HAP-1 (cell line): Measurements from ENCODE around the gene WNT9B.

Source experiments
- DNase-seq, 2 experiments: peaks; one replicate each; pipeline ENCODE4 v3.0.0-alpha.2; 2016 to 2020; ENCODE audit warnings: low spot score in 2 of 2
- H3K27me3 ChIP-seq: fragments of 250-450 bp; sonication (Bioruptor Pico); 2 replicates; pipeline ENCODE4 v1.5.1; 2020; ENCODE audit warnings: low read depth, mild to moderate bottlenecking, moderate library complexity
- H3K36me3 ChIP-seq: fragments of 250-450 bp; sonication (Bioruptor Pico); replicated peaks from 2 replicates; pipeline ENCODE4 v1.5.1; 2020; ENCODE audit warnings: mild to moderate bottlenecking
- H3K4me1 ChIP-seq: fragments of 250-450 bp; sonication (Bioruptor Pico); 2 replicates; pipeline ENCODE4 v1.5.1; 2020; ENCODE audit warnings: mild to moderate bottlenecking
- H3K4me3 ChIP-seq: fragments of 250-450 bp; sonication (Bioruptor Pico); 2 replicates; pipeline ENCODE4 v1.5.1; 2020; ENCODE audit warnings: mild to moderate bottlenecking, moderate library complexity
- H3K9me3 ChIP-seq: fragments of 250-450 bp; sonication (Bioruptor Pico); 2 replicates; pipeline ENCODE4 v1.5.1; 2020; ENCODE audit warnings: mild to moderate bottlenecking, moderate library complexity
- in situ Hi-C: fragments of 300-500 bp; cut with MboI; formaldehyde crosslinking; loops from 3 replicates; pipeline ENCODE4 v1.14.3; 2020; ENCODE audit warnings: low sequenced_read_pairs, inconsistent platforms, mixed read lengths

WNT9B gene

DNA sequence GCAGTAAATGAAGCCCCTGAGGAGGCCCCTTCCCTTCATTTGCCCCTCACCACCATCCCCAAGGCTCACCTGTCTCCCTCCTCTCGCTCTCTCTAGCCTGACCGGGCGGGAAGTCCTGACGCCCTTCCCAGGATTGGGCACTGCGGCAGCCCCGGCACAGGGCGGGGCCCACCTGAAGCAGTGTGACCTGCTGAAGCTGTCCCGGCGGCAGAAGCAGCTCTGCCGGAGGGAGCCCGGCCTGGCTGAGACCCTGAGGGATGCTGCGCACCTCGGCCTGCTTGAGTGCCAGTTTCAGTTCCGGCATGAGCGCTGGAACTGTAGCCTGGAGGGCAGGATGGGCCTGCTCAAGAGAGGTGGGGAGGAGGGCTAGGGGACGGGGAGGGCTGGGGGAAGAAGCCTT, 21.0 kb downstream of the WNT9B start:
- H3K4me1 ChIP-seq = no peaks in the 10 kb centered on the region
- no peak for DNase-seq
- H3K27me3 ChIP-seq = no peaks in the 10 kb centered on the region
- no peaks in the 10 kb centered on the region for H3K9me3 ChIP-seq
- no peak overlapping the region for H3K4me3 ChIP-seq
- H3K36me3 ChIP-seq = no peaks in the 10 kb centered on the region
- in situ Hi-C loops = no loop called here

DNA sequence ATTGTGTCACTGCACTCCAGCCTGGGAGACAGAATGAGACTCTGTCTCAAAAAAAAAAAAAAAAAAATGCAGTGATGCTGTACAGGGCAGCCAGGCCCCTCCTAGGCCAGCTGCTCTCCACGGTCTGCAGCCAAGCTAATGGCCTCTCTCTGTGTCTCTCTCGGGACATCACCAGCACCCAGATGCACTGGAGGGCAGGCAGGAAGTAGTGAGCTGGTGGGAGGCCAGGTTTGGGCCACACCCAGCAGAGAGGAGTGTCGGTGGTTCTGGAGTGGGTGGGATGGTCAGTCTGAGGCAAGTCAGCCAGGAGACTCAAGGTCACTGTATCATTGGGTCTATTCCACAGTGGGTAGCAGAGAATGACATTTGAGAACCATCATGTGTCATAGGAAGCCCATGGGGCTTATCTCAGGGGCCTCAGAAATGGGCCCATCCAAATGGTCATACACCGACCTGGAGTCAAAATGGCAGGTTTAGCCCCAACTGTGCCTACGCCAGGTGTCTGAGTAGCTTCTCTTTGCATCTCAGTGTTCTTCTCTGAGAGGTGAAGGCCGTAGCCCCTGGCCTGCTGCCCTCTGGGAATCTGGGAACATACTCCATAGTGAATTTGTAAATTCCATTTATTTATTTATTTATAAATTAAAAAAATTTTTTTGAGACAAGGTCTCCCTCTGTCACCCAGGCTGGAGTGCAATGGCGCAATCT, 22.7 kb downstream of the WNT9B start:
- Histone ChIP-seq H3K9me3 (no peaks in the 10 kb centered on the region), H3K4me1 (no peaks in the 10 kb centered on the region), H3K4me3 (no peak overlapping the region), H3K27me3 (no peaks in the 10 kb centered on the region), H3K36me3 (no peaks in the 10 kb centered on the region)
- in situ Hi-C loops = no loop called here
- no peak for DNase-seq

DNA sequence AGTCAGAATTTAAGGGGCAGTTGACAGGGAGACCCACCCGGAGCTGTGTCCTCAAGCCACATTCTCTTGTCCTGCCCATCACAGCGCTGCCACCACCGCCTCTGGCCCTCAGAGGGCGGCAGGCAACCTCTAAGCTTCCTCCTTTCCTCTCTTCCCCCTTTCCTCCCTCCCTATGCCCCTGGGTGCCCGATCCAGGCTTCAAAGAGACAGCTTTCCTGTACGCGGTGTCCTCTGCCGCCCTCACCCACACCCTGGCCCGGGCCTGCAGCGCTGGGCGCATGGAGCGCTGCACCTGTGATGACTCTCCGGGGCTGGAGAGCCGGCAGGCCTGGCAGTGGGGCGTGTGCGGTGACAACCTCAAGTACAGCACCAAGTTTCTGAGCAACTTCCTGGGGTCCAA, 23.5 kb downstream of the WNT9B start:
- Histone ChIP-seq H3K4me3 (no peak overlapping the region), H3K36me3 (no peaks in the 10 kb centered on the region), H3K27me3 (no peaks in the 10 kb centered on the region), H3K9me3 (no peaks in the 10 kb centered on the region), H3K4me1 (no peaks in the 10 kb centered on the region)
- in situ Hi-C loops = no loop called here
- DNase-seq = no peak

DNA sequence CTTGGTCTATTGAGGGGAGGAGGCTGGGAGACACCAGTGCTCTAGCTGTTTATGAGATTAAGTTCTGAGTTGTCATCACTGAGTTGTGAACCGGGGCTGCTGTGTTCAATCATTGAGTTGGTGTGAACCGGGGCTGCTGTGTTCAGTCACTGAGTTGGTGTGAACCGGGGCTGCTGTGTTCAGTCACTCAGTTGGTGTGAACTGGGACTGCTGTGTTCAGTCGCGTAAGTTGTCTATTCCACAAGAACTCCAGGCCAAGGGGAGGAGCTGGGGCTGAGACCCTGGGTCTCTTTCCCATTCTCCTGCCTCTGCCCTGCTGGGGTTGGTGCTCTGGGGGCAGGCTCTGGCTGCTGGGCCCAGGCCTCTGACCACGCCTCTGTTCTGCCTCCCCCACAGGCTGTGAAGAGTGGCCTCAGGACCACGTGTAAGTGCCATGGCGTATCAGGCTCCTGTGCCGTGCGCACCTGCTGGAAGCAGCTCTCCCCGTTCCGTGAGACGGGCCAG, 24.5 kb downstream of the WNT9B start:
- DNase-seq = no peak
- H3K4me3 ChIP-seq = no peak overlapping the region
- in situ Hi-C loops = no loop called here
- H3K27me3 ChIP-seq = no peaks in the 10 kb centered on the region
- no peaks in the 10 kb centered on the region for H3K36me3 ChIP-seq
- no peaks in the 10 kb centered on the region for H3K9me3 ChIP-seq
- no peaks in the 10 kb centered on the region for H3K4me1 ChIP-seq

DNA sequence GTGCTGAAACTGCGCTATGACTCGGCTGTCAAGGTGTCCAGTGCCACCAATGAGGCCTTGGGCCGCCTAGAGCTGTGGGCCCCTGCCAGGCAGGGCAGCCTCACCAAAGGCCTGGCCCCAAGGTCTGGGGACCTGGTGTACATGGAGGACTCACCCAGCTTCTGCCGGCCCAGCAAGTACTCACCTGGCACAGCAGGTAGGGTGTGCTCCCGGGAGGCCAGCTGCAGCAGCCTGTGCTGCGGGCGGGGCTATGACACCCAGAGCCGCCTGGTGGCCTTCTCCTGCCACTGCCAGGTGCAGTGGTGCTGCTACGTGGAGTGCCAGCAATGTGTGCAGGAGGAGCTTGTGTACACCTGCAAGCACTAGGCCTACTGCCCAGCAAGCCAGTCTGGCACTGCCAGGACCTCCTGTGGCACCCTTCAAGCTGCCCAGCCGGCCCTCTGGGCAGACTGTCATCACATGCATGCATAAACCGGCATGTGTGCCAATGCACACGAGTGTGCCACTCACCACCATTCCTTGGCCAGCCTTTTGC, 25.0 kb downstream of the WNT9B start:
- no peaks in the 10 kb centered on the region for H3K4me1 ChIP-seq
- H3K4me3 ChIP-seq = no peak overlapping the region
- H3K9me3 ChIP-seq = no peaks in the 10 kb centered on the region
- no peaks in the 10 kb centered on the region for H3K36me3 ChIP-seq
- peak in 1 of 2 experiments; percentile 45 for DNase-seq
- in situ Hi-C loops = no loop called here
- no peaks in the 10 kb centered on the region for H3K27me3 ChIP-seq

DNA sequence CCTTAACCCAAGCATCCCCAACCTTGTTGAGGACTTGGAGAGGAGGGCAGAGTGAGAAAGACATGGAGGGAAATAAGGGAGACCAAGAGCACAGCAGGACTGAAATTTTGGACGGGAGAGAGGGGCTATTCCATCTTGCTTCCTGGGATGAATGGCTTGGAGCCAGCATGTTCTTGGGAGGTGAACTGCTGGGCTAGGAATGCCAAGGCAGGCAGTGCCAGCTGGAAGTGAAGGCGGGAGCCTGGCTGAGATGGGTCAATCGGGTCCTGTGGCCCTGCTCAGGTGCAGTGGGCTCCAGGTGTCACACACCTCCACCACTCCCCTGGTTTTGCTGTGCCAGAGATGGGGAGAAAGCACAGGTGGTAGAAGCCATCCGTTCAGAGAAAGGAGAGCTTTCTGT, 25.5 kb downstream of the WNT9B start:
- no peak overlapping the region for H3K4me3 ChIP-seq
- in situ Hi-C loops = no loop called here
- no peaks in the 10 kb centered on the region for H3K4me1 ChIP-seq
- H3K36me3 ChIP-seq = no peaks in the 10 kb centered on the region
- no peaks in the 10 kb centered on the region for H3K27me3 ChIP-seq
- no peaks in the 10 kb centered on the region for H3K9me3 ChIP-seq
- DNase-seq = no peak

DNA sequence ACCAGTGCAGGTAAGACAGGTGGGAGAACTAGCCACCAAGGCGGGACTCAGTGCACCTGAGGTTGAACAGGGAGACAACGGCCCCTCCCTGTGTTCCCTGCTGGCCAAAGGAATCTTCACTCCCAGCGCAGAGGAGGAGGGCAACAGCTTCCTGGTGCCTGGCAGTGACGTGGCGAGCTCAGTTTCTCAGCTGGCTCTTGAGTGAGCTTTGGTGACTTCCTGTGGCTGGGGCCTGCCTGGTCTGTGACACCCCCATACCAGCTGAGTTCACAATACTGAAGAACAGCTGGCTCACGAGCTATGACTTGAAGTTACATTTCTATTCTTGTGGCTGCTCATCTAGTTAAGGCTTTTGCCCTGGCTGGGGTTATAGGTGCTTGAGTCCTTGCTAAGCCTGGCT, 26.1 kb downstream of the WNT9B start:
- in situ Hi-C loops = no loop called here
- Histone ChIP-seq H3K4me3 (no peak overlapping the region), H3K27me3 (no peaks in the 10 kb centered on the region), H3K9me3 (no peaks in the 10 kb centered on the region), H3K36me3 (no peaks in the 10 kb centered on the region), H3K4me1 (no peaks in the 10 kb centered on the region)
- no peak for DNase-seq

DNA sequence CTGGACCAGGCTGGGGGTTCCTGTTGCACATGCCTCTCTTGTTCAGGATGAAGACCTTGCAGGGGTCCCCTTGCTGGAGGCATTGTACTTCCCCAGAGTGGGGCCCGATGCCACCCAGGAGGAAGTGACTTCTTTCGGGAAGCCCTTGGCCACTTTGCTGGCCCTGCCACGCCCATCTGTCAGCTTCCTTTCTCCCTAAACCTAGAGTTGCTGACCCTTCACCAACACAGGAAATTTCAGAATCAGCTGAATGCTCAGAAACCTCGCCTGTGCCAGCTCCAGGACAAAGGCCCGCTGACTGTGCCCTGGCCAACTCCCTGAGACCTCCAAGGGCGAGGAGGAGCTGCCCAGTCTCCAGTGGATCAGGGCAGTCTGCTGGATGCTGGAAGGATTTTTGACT, 26.7 kb downstream of the WNT9B start:
- Histone ChIP-seq H3K4me3 (no peak overlapping the region), H3K4me1 (no peaks in the 10 kb centered on the region), H3K27me3 (no peaks in the 10 kb centered on the region), H3K9me3 (no peaks in the 10 kb centered on the region), H3K36me3 (no peaks in the 10 kb centered on the region)
- DNase-seq = no peak
- in situ Hi-C loops = no loop called here

DNA sequence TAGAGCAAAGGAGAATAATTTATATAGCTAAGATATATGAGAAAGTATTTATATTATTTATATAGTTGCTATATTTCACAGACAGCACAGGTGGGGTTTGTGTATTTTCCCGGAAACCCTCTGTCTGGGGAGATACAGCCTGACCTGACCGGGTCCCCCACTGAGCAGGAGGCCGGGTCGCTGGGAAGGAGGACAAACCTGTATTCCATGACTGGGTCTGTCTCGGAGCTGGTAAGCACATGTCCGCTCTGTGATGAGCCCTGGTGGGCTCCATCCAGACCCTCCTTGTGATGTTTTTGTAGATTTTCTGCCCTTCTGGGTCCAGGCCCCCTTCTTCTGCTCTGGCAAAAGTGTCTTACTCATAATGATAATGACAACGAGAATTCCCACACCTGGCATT, 27.7 kb downstream of the WNT9B start:
- in situ Hi-C loops = no loop called here
- no peaks in the 10 kb centered on the region for H3K9me3 ChIP-seq
- H3K36me3 ChIP-seq = no peaks in the 10 kb centered on the region
- H3K4me1 ChIP-seq = no peaks in the 10 kb centered on the region
- DNase-seq = no peak
- no peaks in the 10 kb centered on the region for H3K27me3 ChIP-seq
- H3K4me3 ChIP-seq = no peak overlapping the region

DNA sequence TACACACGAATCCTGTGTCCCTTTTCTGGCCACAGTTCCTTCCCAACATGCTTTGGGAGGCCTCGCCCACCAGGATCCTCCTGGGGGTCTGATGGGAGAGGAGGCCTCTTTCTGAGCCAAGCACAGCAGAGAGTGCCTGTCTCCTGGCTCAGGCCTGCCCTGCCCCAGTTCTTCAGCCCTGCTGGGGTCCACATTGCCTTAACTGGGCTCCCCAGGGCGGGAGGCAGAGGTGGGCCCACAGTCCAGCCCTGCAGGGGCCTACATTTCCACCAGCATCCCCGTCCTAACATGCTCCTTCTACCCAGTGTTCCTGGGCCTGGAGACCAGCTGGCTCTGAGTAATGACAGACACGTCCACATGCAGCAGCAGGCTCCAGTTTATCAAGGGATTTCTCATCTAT, 29.6 kb downstream of the WNT9B start:
- Histone ChIP-seq H3K27me3 (no peaks in the 10 kb centered on the region), H3K9me3 (no peaks in the 10 kb centered on the region), H3K4me3 (no peak overlapping the region), H3K36me3 (no peaks in the 10 kb centered on the region), H3K4me1 (no peaks in the 10 kb centered on the region)
- DNase-seq = no peak
- in situ Hi-C loops = no loop called here

DNA sequence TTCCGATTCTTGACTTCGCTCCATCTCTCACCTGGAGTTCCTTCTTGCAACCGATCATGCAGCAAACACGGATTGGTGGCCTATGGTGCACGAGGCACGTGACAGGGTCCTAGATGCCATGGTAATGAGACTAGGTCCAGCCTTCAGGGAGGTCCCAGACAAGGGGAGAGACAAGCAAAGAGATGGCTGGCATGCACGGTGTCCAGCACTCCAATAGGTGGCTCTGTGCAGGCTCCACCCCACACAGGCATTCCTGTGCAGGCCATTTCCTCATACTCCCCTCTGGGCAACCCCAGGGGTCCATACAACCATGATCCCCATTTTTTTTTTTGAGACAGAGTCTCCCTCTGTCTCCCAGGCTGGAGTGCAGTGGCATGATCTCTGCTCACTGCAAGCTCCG, 31.3 kb downstream of the WNT9B start:
- Histone ChIP-seq H3K4me1 (no peaks in the 10 kb centered on the region), H3K36me3 (no peaks in the 10 kb centered on the region), H3K27me3 (no peaks in the 10 kb centered on the region), H3K9me3 (no peaks in the 10 kb centered on the region), H3K4me3 (no peak overlapping the region)
- no peak for DNase-seq
- in situ Hi-C loops = no loop called here

DNA sequence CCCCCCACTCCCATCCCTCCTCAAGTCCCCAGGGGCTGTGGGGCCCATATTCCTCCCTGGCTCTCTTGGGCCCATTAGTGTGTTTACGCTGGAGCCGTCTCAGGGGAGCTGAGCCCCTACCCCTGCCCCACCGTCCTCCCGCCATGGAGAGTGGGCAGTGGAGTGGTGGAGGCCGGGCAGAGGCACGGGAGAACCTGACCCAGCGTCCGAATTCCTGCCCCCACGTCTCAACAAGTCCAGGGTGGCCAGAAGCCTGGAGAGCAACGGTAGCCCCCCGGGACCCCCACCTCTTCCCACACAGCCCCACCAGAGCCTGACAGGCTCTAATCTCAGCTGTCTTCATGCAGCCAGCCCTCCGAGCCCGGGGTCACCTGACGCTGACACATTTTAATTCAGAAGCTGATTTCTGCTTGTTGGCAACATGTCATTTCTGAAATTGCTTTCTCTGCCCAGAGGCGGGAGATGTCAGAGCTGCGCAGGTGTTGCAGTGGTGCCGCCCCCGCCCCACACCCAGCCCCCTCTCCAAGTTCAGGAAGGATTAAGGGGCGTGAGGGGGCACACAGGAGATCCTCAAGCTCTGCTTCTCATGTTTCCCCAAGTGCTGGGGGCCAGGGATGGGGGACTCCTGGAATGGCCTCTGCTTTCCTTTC, 32.6 kb downstream of the WNT9B start:
- in situ Hi-C loops = no loop called here
- Histone ChIP-seq H3K36me3 (no peaks in the 10 kb centered on the region), H3K9me3 (no peaks in the 10 kb centered on the region)

DNA sequence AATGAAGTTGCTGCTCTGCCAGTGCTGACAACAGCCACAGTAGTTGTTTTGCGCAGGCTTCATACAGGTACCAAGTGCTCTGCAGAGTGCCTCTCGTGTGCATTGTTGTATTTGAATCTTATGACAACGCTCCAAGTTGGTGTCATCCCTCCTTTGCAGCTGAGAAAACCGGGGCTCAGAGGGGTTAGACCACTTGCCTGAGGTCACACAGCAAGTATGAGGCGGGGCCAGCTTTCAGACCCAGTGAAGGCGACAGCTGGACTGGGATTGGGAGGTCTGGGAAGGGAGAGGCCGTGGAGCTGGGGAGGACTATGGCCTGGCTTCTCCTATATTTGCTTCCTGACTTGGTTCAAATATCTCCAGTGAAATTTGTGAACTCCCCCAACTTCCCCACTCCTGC, 33.2 kb downstream of the WNT9B start:
- in situ Hi-C loops = no loop called here
- Histone ChIP-seq H3K4me3 (no peak overlapping the region), H3K36me3 (no peaks in the 10 kb centered on the region), H3K9me3 (no peaks in the 10 kb centered on the region), H3K27me3 (peaks cover 8% of the 10 kb centered on the region; the same call in 1 of the 2 replicates), H3K4me1 (no peaks in the 10 kb centered on the region)
- DNase-seq = no peak

More for the DNA sequence above, 32.6 kb downstream of the WNT9B start:
- no peak for DNase-seq
- Histone ChIP-seq H3K27me3 (peaks cover 3% of the 10 kb centered on the region; the same call in 1 of the 2 replicates), H3K4me1 (no peaks in the 10 kb centered on the region), H3K4me3 (no peak overlapping the region)
